Liver (tissue), 9 donors: ENCODE measurements around the gene OR52E5. TPM values are rescaled to one million over a fixed set of nuclear protein-coding genes. Genes with fewer than 3 reads are reported as not detected.

Experiments
- DNase-seq: peaks from one replicate; pipeline ENCODE4 v3.0.0-alpha.2; 2017; ENCODE audit warnings: low spot score
- H3K27ac ChIP-seq, 2 donors: one replicate each; pipeline ENCODE4 v1.7.0; 2013; ENCODE audit warnings: inconsistent platforms in 2 of 2, low read length in 2 of 2, control low read depth in 1 of 2, low read depth in 1 of 2, mild to moderate bottlenecking in 1 of 2
- H3K27me3 ChIP-seq, 4 donors: one replicate each; pipeline versions ENCODE4 v1.6.1 to v1.7.0; 2013; ENCODE audit warnings: low read length in 3 of 4, inconsistent platforms in 1 of 4, mild to moderate bottlenecking in 1 of 4, moderate library complexity in 1 of 4; ENCODE audit not compliant: control insufficient read depth in 4 of 4, insufficient read depth in 4 of 4
- H3K36me3 ChIP-seq, 4 donors: one replicate each; pipeline versions ENCODE4 v1.6.1 to v1.7.0; 2013; ENCODE audit warnings: low read length in 3 of 4, mild to moderate bottlenecking in 3 of 4, low read depth in 1 of 4, moderate library complexity in 1 of 4; ENCODE audit not compliant: control insufficient read depth in 4 of 4, insufficient read depth in 3 of 4
- H3K4me1 ChIP-seq, 4 donors: one replicate each; pipeline versions ENCODE4 v1.6.1 to v1.7.0; 2013; ENCODE audit warnings: low read length in 3 of 4, mild to moderate bottlenecking in 3 of 4, moderate library complexity in 1 of 4; ENCODE audit not compliant: control insufficient read depth in 4 of 4, insufficient read depth in 4 of 4
- H3K4me3 ChIP-seq, 3 donors: one replicate each; pipeline versions ENCODE4 v1.6.1 to v1.7.0; 2013; ENCODE audit warnings: low read length in 3 of 3, control low read depth in 1 of 3, low read depth in 1 of 3, mild to moderate bottlenecking in 1 of 3
- H3K9ac ChIP-seq, 2 donors: one replicate each; pipeline ENCODE4 v1.7.0; 2013; ENCODE audit warnings: low read length in 2 of 2, mild to moderate bottlenecking in 2 of 2, moderate library complexity in 2 of 2, control low read depth in 1 of 2, low read depth in 1 of 2
- H3K9me3 ChIP-seq, 4 donors: one replicate each; pipeline versions ENCODE4 v1.6.1 to v1.7.0; 2013; ENCODE audit warnings: low read length in 3 of 4; ENCODE audit not compliant: control insufficient read depth in 4 of 4
- EGR1 ChIP-seq, 2 donors: IDR thresholded peaks; 2 replicates each; pipeline ENCODE4 v1.6.1; 2016 to 2018; ENCODE audit warnings: antibody characterized with exemption in 2 of 2, low read depth in 2 of 2
- FOXA1 ChIP-seq: IDR thresholded peaks from 2 replicates; pipeline ENCODE4 v1.6.1; 2016; ENCODE audit warnings: antibody characterized with exemption
- FOXA2 ChIP-seq: IDR thresholded peaks from 2 replicates; pipeline ENCODE4 v1.6.1; 2016; ENCODE audit warnings: antibody characterized with exemption
- GABPA ChIP-seq, 2 donors: IDR thresholded peaks in 1 of 2; conservative IDR thresholded peaks in 1 of 2; 2 replicates each; pipeline ENCODE4 v1.6.1; 2016; ENCODE audit warnings: antibody characterized with exemption in 2 of 2, mild to moderate bottlenecking in 1 of 2, moderate library complexity in 1 of 2
- HNF4A ChIP-seq, 2 donors: conservative IDR thresholded peaks; 2 replicates each; pipeline ENCODE4 v1.6.1; 2016; ENCODE audit warnings: antibody characterized with exemption in 2 of 2, mild to moderate bottlenecking in 2 of 2
- JUND ChIP-seq, 2 donors: IDR thresholded peaks; 2 replicates each; pipeline ENCODE4 v1.6.1; 2016; ENCODE audit warnings: antibody characterized with exemption in 2 of 2
- NR2F2 ChIP-seq: IDR thresholded peaks from 2 replicates; pipeline ENCODE4 v1.6.1; 2016; ENCODE audit warnings: antibody characterized with exemption
- RAD21 ChIP-seq, 2 donors: IDR thresholded peaks; 2 replicates each; pipeline ENCODE4 v1.6.1; 2016; ENCODE audit warnings: antibody characterized with exemption in 2 of 2, mild to moderate bottlenecking in 2 of 2
- RXRA ChIP-seq, 2 donors: IDR thresholded peaks; 2 replicates each; pipeline ENCODE4 v1.6.1; 2017 to 2018; ENCODE audit warnings: antibody characterized with exemption in 2 of 2, mild to moderate bottlenecking in 1 of 2
- SP1 ChIP-seq: IDR thresholded peaks from 2 replicates; pipeline ENCODE4 v1.6.1; 2018; ENCODE audit warnings: antibody characterized with exemption, mild to moderate bottlenecking
- TAF1 ChIP-seq: conservative IDR thresholded peaks from 2 replicates; pipeline ENCODE4 v1.6.1; 2016; ENCODE audit warnings: antibody characterized with exemption, mild to moderate bottlenecking
- YY1 ChIP-seq: IDR thresholded peaks from 2 replicates; pipeline ENCODE4 v1.6.1; 2016; ENCODE audit warnings: antibody characterized with exemption, mild to moderate bottlenecking
- WGBS: extraction: QIAGEN DNeasy Blood & Tissue Kit; methylation state at CpG from one replicate; pipeline ENCODE4 v1.1.7; 2013; 5-methylcytosine and 5-hydroxymethylcytosine counted together
- polyA plus RNA-seq, 2 donors: library from polyadenylated mRNA; stranded (reverse) in 1 of 2; unstranded in 1 of 2; fragments of 200-250 nt in 1 of 2; fragments of >200 nt in 1 of 2; fragmentation: Nextera tagmentation in 1 of 2; extraction: Ambion mirVana in 1 of 2; gene quantifications; one replicate each; pipeline versions ENCODE4 v1.2.1 to v1.2.3, GENCODE V29; 2013 to 2015
- total RNA-seq, 2 donors: library from RNA; depleted of rRNA; stranded (reverse); fragments of >200 nt; gene quantifications; one replicate each; pipeline ENCODE4 v1.2.3, GENCODE V29; 2014
- TF ChIP-seq, protein P1 (sequence below): IDR thresholded peaks from 2 replicates; pipeline ENCODE4 v1.6.1; 2016; ENCODE audit warnings: antibody characterized with exemption
- TF ChIP-seq, protein P2 (sequence below): IDR thresholded peaks from 2 replicates; pipeline ENCODE4 v1.6.1; 2016; ENCODE audit warnings: antibody characterized with exemption, mild to moderate bottlenecking
- TF ChIP-seq, protein P3 (sequence below): fragments of 150-350 bp; IDR thresholded peaks from 2 replicates; pipeline ENCODE4 v1.5.1; 2017; ENCODE audit warnings: improper control_type of control experiment, low read depth, low read length; ENCODE audit not compliant: missing input control
- TF ChIP-seq, protein P4 (sequence below): IDR thresholded peaks from 2 replicates; pipeline ENCODE4 v1.6.1; 2016; ENCODE audit warnings: antibody characterized with exemption
- donor health status: healthy.
- donor health status: healthy.
- donor health status: healthy.
- donor health status: healthy.
- donor health status: healthy.

The OR52E5 gene
- total and polyA plus RNA-seq, 4 donors: not detected

DNA sequence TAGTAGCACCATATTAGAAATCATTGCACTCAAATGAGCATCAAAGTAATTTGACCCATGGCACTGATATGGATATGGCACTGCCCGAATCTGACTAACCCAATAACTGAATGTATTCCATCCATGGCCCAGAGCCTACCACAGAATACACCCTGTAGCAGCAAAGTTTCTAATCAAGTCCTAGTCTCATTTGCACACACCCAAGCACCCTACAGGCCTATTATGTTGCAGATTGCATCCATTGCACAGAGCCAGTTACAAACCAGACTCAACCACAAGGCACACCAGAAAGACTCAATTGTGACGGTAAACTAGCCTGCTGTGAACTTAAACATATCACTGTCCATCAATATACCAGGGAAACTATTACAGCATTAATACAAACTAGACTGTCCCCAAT lies 6.5 kb downstream of the OR52E5 start:
- H3K4me1 ChIP-seq: no peaks in the 10 kb centered on the region
- 80% methylated on average over 2 of the region's 2 CpGs for WGBS
- H3K27ac ChIP-seq: no peak overlapping the region
- no peak for DNase-seq
- no peaks in the 10 kb centered on the region for H3K9me3 ChIP-seq
- no peaks in the 10 kb centered on the region for H3K36me3 ChIP-seq
- TF ChIP-seq, protein P1, sequence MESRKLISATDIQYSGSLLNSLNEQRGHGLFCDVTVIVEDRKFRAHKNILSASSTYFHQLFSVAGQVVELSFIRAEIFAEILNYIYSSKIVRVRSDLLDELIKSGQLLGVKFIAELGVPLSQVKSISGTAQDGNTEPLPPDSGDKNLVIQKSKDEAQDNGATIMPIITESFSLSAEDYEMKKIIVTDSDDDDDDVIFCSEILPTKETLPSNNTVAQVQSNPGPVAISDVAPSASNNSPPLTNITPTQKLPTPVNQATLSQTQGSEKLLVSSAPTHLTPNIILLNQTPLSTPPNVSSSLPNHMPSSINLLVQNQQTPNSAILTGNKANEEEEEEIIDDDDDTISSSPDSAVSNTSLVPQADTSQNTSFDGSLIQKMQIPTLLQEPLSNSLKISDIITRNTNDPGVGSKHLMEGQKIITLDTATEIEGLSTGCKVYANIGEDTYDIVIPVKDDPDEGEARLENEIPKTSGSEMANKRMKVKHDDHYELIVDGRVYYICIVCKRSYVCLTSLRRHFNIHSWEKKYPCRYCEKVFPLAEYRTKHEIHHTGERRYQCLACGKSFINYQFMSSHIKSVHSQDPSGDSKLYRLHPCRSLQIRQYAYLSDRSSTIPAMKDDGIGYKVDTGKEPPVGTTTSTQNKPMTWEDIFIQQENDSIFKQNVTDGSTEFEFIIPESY: no peak
- no peak for TF ChIP-seq JUND (IDR thresholded peaks at IDR 0.05)
- TF ChIP-seq NR2F2: no peak
- no peak for TF ChIP-seq FOXA2
- no peak for TF ChIP-seq FOXA1
- no peak for TF ChIP-seq HNF4A (conservative IDR thresholded peaks at IDR 0.05)
- no peak for TF ChIP-seq YY1
- TF ChIP-seq, protein P2, sequence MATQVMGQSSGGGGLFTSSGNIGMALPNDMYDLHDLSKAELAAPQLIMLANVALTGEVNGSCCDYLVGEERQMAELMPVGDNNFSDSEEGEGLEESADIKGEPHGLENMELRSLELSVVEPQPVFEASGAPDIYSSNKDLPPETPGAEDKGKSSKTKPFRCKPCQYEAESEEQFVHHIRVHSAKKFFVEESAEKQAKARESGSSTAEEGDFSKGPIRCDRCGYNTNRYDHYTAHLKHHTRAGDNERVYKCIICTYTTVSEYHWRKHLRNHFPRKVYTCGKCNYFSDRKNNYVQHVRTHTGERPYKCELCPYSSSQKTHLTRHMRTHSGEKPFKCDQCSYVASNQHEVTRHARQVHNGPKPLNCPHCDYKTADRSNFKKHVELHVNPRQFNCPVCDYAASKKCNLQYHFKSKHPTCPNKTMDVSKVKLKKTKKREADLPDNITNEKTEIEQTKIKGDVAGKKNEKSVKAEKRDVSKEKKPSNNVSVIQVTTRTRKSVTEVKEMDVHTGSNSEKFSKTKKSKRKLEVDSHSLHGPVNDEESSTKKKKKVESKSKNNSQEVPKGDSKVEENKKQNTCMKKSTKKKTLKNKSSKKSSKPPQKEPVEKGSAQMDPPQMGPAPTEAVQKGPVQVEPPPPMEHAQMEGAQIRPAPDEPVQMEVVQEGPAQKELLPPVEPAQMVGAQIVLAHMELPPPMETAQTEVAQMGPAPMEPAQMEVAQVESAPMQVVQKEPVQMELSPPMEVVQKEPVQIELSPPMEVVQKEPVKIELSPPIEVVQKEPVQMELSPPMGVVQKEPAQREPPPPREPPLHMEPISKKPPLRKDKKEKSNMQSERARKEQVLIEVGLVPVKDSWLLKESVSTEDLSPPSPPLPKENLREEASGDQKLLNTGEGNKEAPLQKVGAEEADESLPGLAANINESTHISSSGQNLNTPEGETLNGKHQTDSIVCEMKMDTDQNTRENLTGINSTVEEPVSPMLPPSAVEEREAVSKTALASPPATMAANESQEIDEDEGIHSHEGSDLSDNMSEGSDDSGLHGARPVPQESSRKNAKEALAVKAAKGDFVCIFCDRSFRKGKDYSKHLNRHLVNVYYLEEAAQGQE: no peak
- no peak for TF ChIP-seq EGR1 (IDR thresholded peaks at IDR 0.05; ENCODE audit: low read depth in 2 of 2)
- no peak for TF ChIP-seq SP1
- TF ChIP-seq TAF1: no peak
- TF ChIP-seq, protein P3, sequence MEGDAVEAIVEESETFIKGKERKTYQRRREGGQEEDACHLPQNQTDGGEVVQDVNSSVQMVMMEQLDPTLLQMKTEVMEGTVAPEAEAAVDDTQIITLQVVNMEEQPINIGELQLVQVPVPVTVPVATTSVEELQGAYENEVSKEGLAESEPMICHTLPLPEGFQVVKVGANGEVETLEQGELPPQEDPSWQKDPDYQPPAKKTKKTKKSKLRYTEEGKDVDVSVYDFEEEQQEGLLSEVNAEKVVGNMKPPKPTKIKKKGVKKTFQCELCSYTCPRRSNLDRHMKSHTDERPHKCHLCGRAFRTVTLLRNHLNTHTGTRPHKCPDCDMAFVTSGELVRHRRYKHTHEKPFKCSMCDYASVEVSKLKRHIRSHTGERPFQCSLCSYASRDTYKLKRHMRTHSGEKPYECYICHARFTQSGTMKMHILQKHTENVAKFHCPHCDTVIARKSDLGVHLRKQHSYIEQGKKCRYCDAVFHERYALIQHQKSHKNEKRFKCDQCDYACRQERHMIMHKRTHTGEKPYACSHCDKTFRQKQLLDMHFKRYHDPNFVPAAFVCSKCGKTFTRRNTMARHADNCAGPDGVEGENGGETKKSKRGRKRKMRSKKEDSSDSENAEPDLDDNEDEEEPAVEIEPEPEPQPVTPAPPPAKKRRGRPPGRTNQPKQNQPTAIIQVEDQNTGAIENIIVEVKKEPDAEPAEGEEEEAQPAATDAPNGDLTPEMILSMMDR: no peak
- TF ChIP-seq GABPA (IDR thresholded peaks at IDR 0.05 in 1 of 2, conservative IDR thresholded peaks at IDR 0.05 in 1 of 2): no peak
- no peak for TF ChIP-seq RXRA (IDR thresholded peaks at IDR 0.05)
- TF ChIP-seq, protein P4, sequence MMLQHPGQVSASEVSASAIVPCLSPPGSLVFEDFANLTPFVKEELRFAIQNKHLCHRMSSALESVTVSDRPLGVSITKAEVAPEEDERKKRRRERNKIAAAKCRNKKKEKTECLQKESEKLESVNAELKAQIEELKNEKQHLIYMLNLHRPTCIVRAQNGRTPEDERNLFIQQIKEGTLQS: no peak
- TF ChIP-seq RAD21 (IDR thresholded peaks at IDR 0.05): no peak
- H3K9ac ChIP-seq: no peak overlapping the region
- H3K27me3 ChIP-seq: peaks cover 0 to 2% (median 0%) of the 10 kb centered on the region in 4 donors
- no peak overlapping the region for H3K4me3 ChIP-seq

DNA sequence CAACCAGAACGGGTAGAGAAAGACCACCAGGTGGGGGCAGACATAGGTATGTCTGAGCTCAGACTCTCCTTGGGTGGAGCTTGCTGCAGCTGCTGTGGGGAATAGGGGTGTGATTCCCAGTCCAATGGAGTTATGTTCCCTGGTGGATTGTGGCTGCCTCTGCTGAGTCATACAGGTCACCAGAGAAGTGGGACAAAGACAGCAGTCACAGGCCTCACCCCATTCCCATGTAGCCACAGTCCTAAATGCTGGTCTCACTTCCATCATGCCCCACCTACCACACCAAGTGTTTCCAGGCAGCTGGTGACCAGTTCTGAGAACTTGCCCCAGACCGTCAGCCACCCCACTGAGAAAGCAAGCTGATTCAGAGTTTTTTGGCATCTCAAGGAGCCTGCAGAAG lies 17.5 kb downstream of the OR52E5 start:
- H3K9ac ChIP-seq: no peak overlapping the region
- no peaks in the 10 kb centered on the region for H3K4me1 ChIP-seq
- no peaks in the 10 kb centered on the region for H3K36me3 ChIP-seq
- H3K9me3 ChIP-seq: peaks cover 0 to 4% (median 1%) of the 10 kb centered on the region in 4 donors
- WGBS: 63% methylated on average over 2 of the region's 2 CpGs
- H3K4me3 ChIP-seq: no peak overlapping the region
- TF ChIP-seq EGR1 (IDR thresholded peaks at IDR 0.05; ENCODE audit: low read depth in 2 of 2) (no peak), FOXA2 (no peak), GABPA (IDR thresholded peaks at IDR 0.05 in 1 of 2, conservative IDR thresholded peaks at IDR 0.05 in 1 of 2) (no peak)
- no peak for DNase-seq
- H3K27me3 ChIP-seq: no peaks in the 10 kb centered on the region
- H3K27ac ChIP-seq: no peak overlapping the region
